ENCODE measurements around the gene PSMC6.

Gene PSMC6

GRCh38 chr14:52706724-52707706 lies at the start of gene PSMC6:
Gene PSMC6 (plus strand): TSS chr14:52707200. CDS start chr14:52707220, 20 bp downstream.
- TF ChIP-seq GATA2 (IDR thresholded peaks at IDR 0.05; ENCODE audit: low read depth, low read length) (peak; percentile 43), GATA3 (IDR thresholded peaks at IDR 0.05; ENCODE audit: low read depth, low read length) (no peak)

- TF ChIP-seq GATA3 (IDR thresholded peaks at IDR 0.05; ENCODE audit: low read depth, low read length) (no peak), GATA2 (IDR thresholded peaks at IDR 0.05; ENCODE audit: low read depth, low read length) (no peak)
Measured at GRCh38 chr14:52660325-52660724, 46.7 kb upstream of the PSMC6 start.

- TF ChIP-seq GATA2 (IDR thresholded peaks at IDR 0.05; ENCODE audit: low read depth, low read length) (no peak), GATA3 (IDR thresholded peaks at IDR 0.05; ENCODE audit: low read depth, low read length) (no peak)
Measured at GRCh38 chr14:52660832-52661231, 46.2 kb upstream of the PSMC6 start.

GRCh38 chr14:52661314-52661713 lies 45.7 kb upstream of the PSMC6 start:
- TF ChIP-seq GATA2 (IDR thresholded peaks at IDR 0.05; ENCODE audit: low read depth, low read length) (no peak), GATA3 (IDR thresholded peaks at IDR 0.05; ENCODE audit: low read depth, low read length) (no peak)

GRCh38 chr14:52663850-52664249 lies 43.1 kb upstream of the PSMC6 start:
- no peak for TF ChIP-seq GATA2 (IDR thresholded peaks at IDR 0.05; ENCODE audit: low read depth, low read length)
- TF ChIP-seq GATA3 (IDR thresholded peaks at IDR 0.05; ENCODE audit: low read depth, low read length): no peak

GRCh38 chr14:52678591-52678990 lies 28.4 kb upstream of the PSMC6 start:
- no peak for TF ChIP-seq GATA2 (IDR thresholded peaks at IDR 0.05; ENCODE audit: low read depth, low read length)
- no peak for TF ChIP-seq GATA3 (IDR thresholded peaks at IDR 0.05; ENCODE audit: low read depth, low read length)

GRCh38 chr14:52683985-52684520 lies 22.9 kb upstream of the PSMC6 start:
- TF ChIP-seq GATA3 (IDR thresholded peaks at IDR 0.05; ENCODE audit: low read depth, low read length): no peak
- no peak for TF ChIP-seq GATA2 (IDR thresholded peaks at IDR 0.05; ENCODE audit: low read depth, low read length)

- TF ChIP-seq GATA3 (IDR thresholded peaks at IDR 0.05; ENCODE audit: low read depth, low read length) (no peak), GATA2 (IDR thresholded peaks at IDR 0.05; ENCODE audit: low read depth, low read length) (no peak)
Measured at GRCh38 chr14:52686176-52686575, 20.8 kb upstream of the PSMC6 start.

GRCh38 chr14:52690983-52691760 lies 15.8 kb upstream of the PSMC6 start:
- TF ChIP-seq GATA2 (IDR thresholded peaks at IDR 0.05; ENCODE audit: low read depth, low read length) (no peak), GATA3 (IDR thresholded peaks at IDR 0.05; ENCODE audit: low read depth, low read length) (no peak)

GRCh38 chr14:52692248-52692962 lies 14.6 kb upstream of the PSMC6 start:
- TF ChIP-seq GATA2 (IDR thresholded peaks at IDR 0.05; ENCODE audit: low read depth, low read length) (peak; percentile 59; the same call in 1 of the 2 replicates), GATA3 (IDR thresholded peaks at IDR 0.05; ENCODE audit: low read depth, low read length) (no peak)

- TF ChIP-seq GATA2 (IDR thresholded peaks at IDR 0.05; ENCODE audit: low read depth, low read length) (no peak), GATA3 (IDR thresholded peaks at IDR 0.05; ENCODE audit: low read depth, low read length) (no peak)
Measured at GRCh38 chr14:52693036-52693435, 14.0 kb upstream of the PSMC6 start.

- TF ChIP-seq GATA2 (IDR thresholded peaks at IDR 0.05; ENCODE audit: low read depth, low read length): no peak
- TF ChIP-seq GATA3 (IDR thresholded peaks at IDR 0.05; ENCODE audit: low read depth, low read length): no peak
Measured at GRCh38 chr14:52693532-52693931, 13.5 kb upstream of the PSMC6 start.

GRCh38 chr14:52694761-52695480 lies 12.1 kb upstream of the PSMC6 start:
- TF ChIP-seq GATA2 (IDR thresholded peaks at IDR 0.05; ENCODE audit: low read depth, low read length): no peak
- no peak for TF ChIP-seq GATA3 (IDR thresholded peaks at IDR 0.05; ENCODE audit: low read depth, low read length)

All from SH-SY5Y (cell line).